Umbilical cord (tissue), 2 donors: ENCODE results near the gene NMNAT3. TPM values are rescaled to one million over a fixed set of nuclear protein-coding genes. Genes with fewer than 3 reads are reported as not detected.
A peak's percentile ranks its signal among the peaks of the same experiment; 100 is the strongest.

Experiments
- DNase-seq: peaks from one replicate; pipeline ENCODE4 v3.0.0-alpha.2; 2015; ENCODE audit warnings: low spot score
- total RNA-seq: library from RNA; depleted of rRNA; stranded (reverse); fragments of >200 nt; gene quantifications from one replicate; pipeline ENCODE4 v1.2.3, GENCODE V29; 2014; ENCODE audit warnings: low replicate concordance; ENCODE audit not compliant: insufficient read depth

NMNAT3 gene
- total RNA-seq, 1 donor from 2014 or later, result 15.6 TPM

- no peak for DNase-seq
These were observed 131.0 kb downstream of the NMNAT3 start for GRCh38 chr3:139546772-139547171.

GRCh38 chr3:139541532-139542288 is 136.1 kb downstream of the NMNAT3 start:
- DNase-seq, result no peak

- peak; percentile 24 for DNase-seq
These were observed 136.9 kb downstream of the NMNAT3 start for GRCh38 chr3:139540651-139541531.

GRCh38 chr3:139538733-139539132 is 139.0 kb downstream of the NMNAT3 start:
- peak; percentile 48 for DNase-seq

- no peak for DNase-seq
These were observed 139.8 kb downstream of the NMNAT3 start for GRCh38 chr3:139537795-139538621.

GRCh38 chr3:139537361-139537760 is 140.4 kb downstream of the NMNAT3 start:
- peak; percentile 54 for DNase-seq

GRCh38 chr3:139534992-139535879 is 142.5 kb downstream of the NMNAT3 start:
- DNase-seq, result peak; percentile 98

GRCh38 chr3:139534455-139534812 is 143.3 kb downstream of the NMNAT3 start:
- DNase-seq, result peak; percentile 91

GRCh38 chr3:139533781-139534454 is 143.9 kb downstream of the NMNAT3 start:
- peak; percentile 87 for DNase-seq

GRCh38 chr3:139532976-139533375 is 144.8 kb downstream of the NMNAT3 start:
- peak; percentile 73 for DNase-seq

GRCh38 chr3:139530717-139531116 is 147.1 kb downstream of the NMNAT3 start:
- DNase-seq, result no peak

- no peak for DNase-seq
These were observed 148.1 kb downstream of the NMNAT3 start for GRCh38 chr3:139529662-139530061.

- DNase-seq, result no peak
These were observed 148.8 kb downstream of the NMNAT3 start for GRCh38 chr3:139528924-139529323.

GRCh38 chr3:139528281-139528680 is 149.5 kb downstream of the NMNAT3 start:
- DNase-seq, result no peak

GRCh38 chr3:139527265-139527664 is 150.5 kb downstream of the NMNAT3 start:
- no peak for DNase-seq

- no peak for DNase-seq
These were observed 151.6 kb downstream of the NMNAT3 start for GRCh38 chr3:139526146-139526545.

GRCh38 chr3:139524841-139525636 is 152.7 kb downstream of the NMNAT3 start:
- DNase-seq, result no peak

GRCh38 chr3:139523718-139524117 is 154.1 kb downstream of the NMNAT3 start:
- DNase-seq, result no peak

- no peak for DNase-seq
These were observed 154.6 kb downstream of the NMNAT3 start for GRCh38 chr3:139523166-139523565.
